Gastroesophageal sphincter (tissue), 4 donors: Measurements from ENCODE around the gene DTWD1. TPM values are rescaled to one million over a fixed set of nuclear protein-coding genes. Genes with fewer than 3 reads are reported as not detected.
"Not testable (repeated sequence)": the region's sequence is repeated elsewhere in the genome, so short reads cannot be mapped to it uniquely, and the experiment has no call there.

Experiments used
- ATAC-seq: fragments of 150-250 bp; one replicate; pipeline ENCODE4 v1.9.1; 2016; ENCODE audit warnings: mild to moderate bottlenecking, moderate library complexity
- H3K27ac ChIP-seq, 4 donors: fragments of 200-600 bp; sonication (generic) in 3 of 4; 1 replicate in 3 of 4; 2 replicates in 1 of 4; pipeline ENCODE4 v1.5.1; 2016 to 2019
- H3K27me3 ChIP-seq: fragments of 200-600 bp; sonication (generic); one replicate; pipeline ENCODE4 v1.5.1; 2019
- H3K36me3 ChIP-seq, 2 donors: fragments of 200-600 bp; sonication (generic); one replicate each; pipeline ENCODE4 v1.5.1; 2019; ENCODE audit warnings: control low read depth in 1 of 2
- H3K4me1 ChIP-seq, 3 donors: fragments of 200-600 bp; sonication (generic); 1 replicate in 2 of 3; 2 replicates in 1 of 3; pipeline ENCODE4 v1.5.1; 2016 to 2019; ENCODE audit warnings: control low read depth in 2 of 3
- H3K4me3 ChIP-seq, 2 donors: fragments of 200-600 bp; sonication (generic); one replicate each; pipeline ENCODE4 v1.5.1; 2019; ENCODE audit warnings: mild to moderate bottlenecking in 1 of 2, moderate library complexity in 1 of 2
- H3K9me3 ChIP-seq, 3 donors: fragments of 200-600 bp; sonication (generic); one replicate each; pipeline ENCODE4 v1.5.1; 2017 to 2019; ENCODE audit warnings: control low read depth in 2 of 3
- CTCF ChIP-seq, 4 experiments: fragments of 200-600 bp in 2 of 4; fragments of 450-650 bp in 2 of 4; sonication (generic) in 1 of 4; IDR thresholded peaks; one replicate each; pipeline ENCODE4 v1.5.1; 2017 to 2019; ENCODE audit warnings: antibody characterized with exemption in 4 of 4, mild to moderate bottlenecking in 2 of 4, moderate library complexity in 2 of 4
- EP300 ChIP-seq: sonication (generic); formaldehyde crosslinking; IDR thresholded peaks from one replicate; pipeline ENCODE4 v1.6.1; 2017; ENCODE audit warnings: antibody characterized with exemption, mild to moderate bottlenecking
- POLR2A ChIP-seq, 2 donors: fragments of 450-650 bp; IDR thresholded peaks; one replicate each; pipeline ENCODE4 v1.6.1; 2017; ENCODE audit warnings: antibody characterized with exemption in 2 of 2, mild to moderate bottlenecking in 2 of 2, moderate library complexity in 1 of 2
- POLR2AphosphoS5 ChIP-seq: sonication (generic); formaldehyde crosslinking; IDR thresholded peaks from one replicate; pipeline ENCODE4 v1.6.1; 2017; ENCODE audit warnings: antibody characterized with exemption
- WGBS, 2 donors: methylation state at CpG; one replicate each; pipeline ENCODE4 v1.1.5; 2018; ENCODE audit warnings: low coverage in 1 of 2; 5-methylcytosine and 5-hydroxymethylcytosine counted together
- total RNA-seq, 4 donors: library from RNA; depleted of rRNA; stranded (reverse); fragments of >200 nt; gene quantifications; one replicate each; pipeline ENCODE4 v1.1.0, GENCODE V29; 2016

DTWD1 gene
- total RNA-seq: 10 to 100 TPM; 27.4 to 44.4 (median 29.2) TPM

- H3K27me3 ChIP-seq: no peaks in the 10 kb centered on the region
- peak within 1 kb of the TSS; percentile 79 to 85 for H3K4me3 ChIP-seq
- WGBS, 2 donors: 0 to 1% methylated on average over 5 to 13 of the region's 59 CpGs
- H3K36me3 ChIP-seq: peaks cover 2 to 16% of the 10 kb centered on the region in 2 donors
- peak; percentile 99 for ATAC-seq
- H3K4me1 ChIP-seq: peaks cover 4 to 49% (median 6%) of the 10 kb centered on the region in 3 donors
- TF ChIP-seq EP300 (no peak), POLR2AphosphoS5 (peak; percentile 98), POLR2A (IDR thresholded peaks at IDR 0.05) (peak; percentile 86 to 88), CTCF (IDR thresholded peaks at IDR 0.05) (peak in 3 of 4 experiments; percentile 7 to 25 (median 13))
- H3K27ac ChIP-seq: peak within 1 kb of the TSS; percentile 86 to 93 (median 90)
- H3K9me3 ChIP-seq: peaks cover 0 to 13% (median 0%) of the 10 kb centered on the region in 3 donors
Observed at GRCh38 chr15:49620658-49621368, at the start of gene DTWD1, which contains the start of gene FAM227B. TSS of gene DTWD1 (plus strand) at chr15:49621048. CDS start at chr15:49625168, 4,120 bp downstream. TSS of gene FAM227B (minus strand) at chr15:49620818. CDS start at chr15:49615171, 5,647 bp downstream.

DNA sequence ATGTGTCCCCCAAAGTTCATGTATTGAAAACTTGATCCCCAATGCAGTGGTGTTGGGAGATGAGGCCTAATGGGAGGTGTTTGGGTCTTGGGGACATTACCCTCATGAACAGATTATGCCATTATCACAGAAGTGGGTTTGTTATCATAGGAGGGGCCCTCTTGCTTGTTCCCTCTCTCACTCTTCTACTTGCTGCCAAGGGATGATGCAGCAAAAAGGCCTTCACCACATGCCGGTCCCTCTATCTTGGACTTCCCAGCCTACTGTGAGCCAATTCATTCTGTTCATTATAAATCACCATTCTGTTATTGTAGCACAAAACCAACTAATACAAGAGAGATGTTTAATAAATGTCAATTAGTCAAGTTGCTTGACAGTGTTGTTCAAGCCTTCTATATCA, 47.4 kb upstream of the DTWD1 start:
- TF ChIP-seq EP300 (no peak), POLR2A (IDR thresholded peaks at IDR 0.05) (no peak), CTCF (IDR thresholded peaks at IDR 0.05) (no peak), POLR2AphosphoS5 (no peak)
- Histone ChIP-seq H3K4me1 (no peaks in the 10 kb centered on the region), H3K36me3 (peaks cover 0 to 11% of the 10 kb centered on the region in 2 donors), H3K9me3 (no peaks in the 10 kb centered on the region), H3K4me3 (no peak overlapping the region), H3K27me3 (no peaks in the 10 kb centered on the region), H3K27ac (no peak overlapping the region)
- WGBS, 2 donors: 67 to 86% methylated on average over 1 of the region's 1 CpG
- ATAC-seq: no peak

DNA sequence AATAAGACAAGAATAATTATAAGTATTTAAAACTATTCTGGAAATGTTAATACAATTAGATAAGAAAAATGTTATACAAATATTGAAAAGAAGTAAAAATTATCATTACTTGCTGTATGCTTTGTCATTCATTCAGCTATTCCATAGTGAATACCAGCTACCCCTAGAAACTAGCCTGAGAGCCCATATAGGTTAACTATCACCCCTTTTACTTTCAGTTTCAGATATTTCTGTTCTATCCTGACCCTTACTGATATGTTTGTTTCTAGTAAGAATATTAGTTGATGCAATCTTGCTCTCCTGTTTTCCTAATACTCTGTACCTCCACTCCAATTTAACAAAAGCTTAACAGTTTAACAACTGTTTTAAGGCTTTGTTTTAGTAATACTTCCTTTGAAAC, 31.8 kb upstream of the DTWD1 start:
- Histone ChIP-seq H3K27me3 (no peaks in the 10 kb centered on the region), H3K27ac (no peak overlapping the region), H3K36me3 (peaks cover 0 to 7% of the 10 kb centered on the region in 2 donors), H3K4me1 (no peaks in the 10 kb centered on the region), H3K4me3 (no peak overlapping the region), H3K9me3 (no peaks in the 10 kb centered on the region)
- ATAC-seq: no peak
- TF ChIP-seq CTCF (IDR thresholded peaks at IDR 0.05) (no peak), POLR2A (IDR thresholded peaks at IDR 0.05) (no peak), POLR2AphosphoS5 (no peak), EP300 (no peak)

DNA sequence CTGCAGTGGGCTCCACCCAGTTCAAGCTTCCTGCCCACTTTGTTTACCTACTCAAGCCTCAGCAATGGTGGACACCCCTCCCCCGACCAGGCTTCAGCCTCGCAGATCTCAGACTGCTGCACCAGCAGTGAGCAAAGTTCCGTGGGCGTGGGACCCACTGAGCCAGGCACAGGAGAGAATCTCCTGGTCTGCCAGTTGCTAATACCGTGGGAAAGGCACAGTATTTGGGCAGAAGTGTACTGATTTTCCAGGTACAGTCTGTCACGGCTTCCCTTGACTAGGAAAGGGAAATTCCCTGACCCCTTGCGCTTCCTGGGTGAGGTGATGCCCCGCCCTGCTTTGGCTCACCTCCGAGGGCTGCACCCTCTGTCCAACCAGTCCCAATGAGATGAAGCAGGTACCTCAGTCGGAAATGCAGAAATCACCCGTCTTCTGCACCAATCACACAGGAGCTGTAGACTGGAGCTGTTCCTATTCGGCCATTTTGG, 28.0 kb upstream of the DTWD1 start:
- 96 to 100% methylated on average over 3 to 5 of the region's 12 CpGs for WGBS, 2 donors
- peaks cover 0 to 16% (median 0%) of the 10 kb centered on the region in 3 donors for H3K9me3 ChIP-seq
- H3K4me1 ChIP-seq, H3K4me3 ChIP-seq, H3K27me3 ChIP-seq, H3K27ac ChIP-seq, ATAC-seq, H3K36me3 ChIP-seq: not testable (repeated sequence)

- peaks cover 0 to 14% (median 0%) of the 10 kb centered on the region in 3 donors for H3K9me3 ChIP-seq
- TF ChIP-seq POLR2AphosphoS5 (no peak), POLR2A (IDR thresholded peaks at IDR 0.05) (no peak), EP300 (no peak), CTCF (IDR thresholded peaks at IDR 0.05) (no peak)
- no peak overlapping the region for H3K4me3 ChIP-seq
- no peak for ATAC-seq
- H3K4me1 ChIP-seq: no peaks in the 10 kb centered on the region
- WGBS, 2 donors: 100% methylated on average over 1 of the region's 2 CpGs; no CpG with 5 or more reads in 1 of the 2 donors
- H3K27me3 ChIP-seq: no peaks in the 10 kb centered on the region
- no peak overlapping the region for H3K27ac ChIP-seq
- peaks cover 0 to 24% of the 10 kb centered on the region in 2 donors for H3K36me3 ChIP-seq
Observed at GRCh38 chr15:49604625-49605409, 16.0 kb upstream of the DTWD1 start.
